ENCODE results near the gene KIR2DL3.
"Not testable (repeated sequence)": the region's sequence is repeated elsewhere in the genome, so short reads cannot be mapped to it uniquely, and the experiment has no call there.

The KIR2DL3 gene

DNA sequence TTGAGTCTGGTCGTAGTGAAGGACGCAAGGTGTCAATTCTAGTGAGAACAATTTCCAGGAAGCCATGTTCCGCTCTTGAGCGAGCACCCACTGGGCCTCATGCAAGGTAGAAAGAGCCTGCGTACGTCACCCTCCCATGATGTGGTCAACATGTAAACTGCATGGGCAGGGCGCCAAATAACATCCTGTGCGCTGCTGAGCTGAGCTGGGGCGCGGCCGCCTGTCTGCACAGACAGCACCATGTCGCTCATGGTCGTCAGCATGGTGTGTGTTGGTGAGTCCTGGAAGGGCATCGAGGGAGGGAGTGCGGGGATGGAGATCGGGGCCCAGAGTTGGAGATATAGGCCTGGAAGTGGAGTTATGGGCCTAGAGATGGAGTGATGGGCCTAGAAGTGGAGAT lies at the start of gene KIR2DL3:
TSS of gene KIR2DL3 (plus strand) at position 208 of the 400 bp plus-strand sequence. CDS start at position 241, 33 bp downstream.
- H3K27me3 ChIP-seq (ENCODE audit: insufficient read depth, insufficient read length); DNase-seq (ENCODE audit: low read depth, low spot score); H3K9ac ChIP-seq (ENCODE audit: insufficient read length, low read depth); H3K4me1 ChIP-seq (ENCODE audit: insufficient read depth, insufficient read length); H3K9me3 ChIP-seq (ENCODE audit: insufficient read depth, low read length); H3K36me3 ChIP-seq (ENCODE audit: insufficient read depth, insufficient read length, low read length); H3K4me3 ChIP-seq (ENCODE audit: insufficient read length, low read depth): not testable (repeated sequence)

DNA sequence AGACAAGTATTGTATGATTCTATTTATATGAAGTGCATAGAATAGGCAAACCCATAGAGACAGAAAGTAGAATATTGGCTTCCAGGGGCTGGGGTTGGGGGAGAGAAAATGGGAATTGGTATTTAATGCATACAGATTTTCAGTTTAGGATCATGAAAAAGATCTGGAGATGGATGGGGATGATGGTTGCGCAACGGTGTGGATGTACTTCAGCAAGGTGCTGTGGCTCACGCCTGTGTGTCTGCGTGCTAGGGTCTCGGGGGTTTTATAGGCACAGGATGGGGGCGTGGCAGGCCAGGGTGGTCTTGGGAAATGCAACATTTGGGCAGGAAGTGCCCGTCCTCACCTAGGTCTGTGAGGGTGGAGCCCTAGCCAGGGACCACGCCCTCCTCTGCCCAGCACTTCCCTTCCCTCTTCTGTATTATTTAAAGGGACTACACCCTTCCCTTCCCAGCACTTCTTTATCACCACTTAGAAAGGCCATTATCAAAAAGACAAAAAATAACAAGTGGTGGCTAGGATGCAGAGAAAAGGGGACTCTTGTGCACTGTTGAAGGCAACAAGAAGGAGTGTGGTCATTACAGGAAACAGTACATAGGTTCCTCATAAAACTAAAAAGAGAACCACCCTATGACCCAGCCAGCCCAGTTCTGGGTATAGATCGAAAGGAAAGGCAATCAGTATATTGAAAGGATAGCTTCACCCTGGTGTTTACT lies 46.6 kb upstream of the KIR2DL3 start:
- DNase-seq (ENCODE audit: low read depth, low spot score), result no peak
- Histone ChIP-seq H3K9me3 (ENCODE audit: insufficient read depth, low read length) (no peaks in the 10 kb centered on the region), H3K36me3 (ENCODE audit: insufficient read depth, insufficient read length, low read length) (no peaks in the 10 kb centered on the region), H3K4me3 (ENCODE audit: insufficient read length, low read depth) (no peak overlapping the region), H3K9ac (ENCODE audit: insufficient read length, low read depth) (no peak overlapping the region), H3K27me3 (ENCODE audit: insufficient read depth, insufficient read length) (peaks cover 42% of the 10 kb centered on the region), H3K4me1 (ENCODE audit: insufficient read depth, insufficient read length) (no peaks in the 10 kb centered on the region)
- TF ChIP-seq YY1 (IDR thresholded peaks at IDR 0.05; ENCODE audit: insufficient read depth, insufficient read length), result no peak
- no peak for TF ChIP-seq ZNF274 (IDR thresholded peaks at IDR 0.05; ENCODE audit: low read depth, low read length)
- TF ChIP-seq SUZ12 (IDR thresholded peaks at IDR 0.05; ENCODE audit: extremely low read depth, insufficient read depth, insufficient read length), result no peak

DNA sequence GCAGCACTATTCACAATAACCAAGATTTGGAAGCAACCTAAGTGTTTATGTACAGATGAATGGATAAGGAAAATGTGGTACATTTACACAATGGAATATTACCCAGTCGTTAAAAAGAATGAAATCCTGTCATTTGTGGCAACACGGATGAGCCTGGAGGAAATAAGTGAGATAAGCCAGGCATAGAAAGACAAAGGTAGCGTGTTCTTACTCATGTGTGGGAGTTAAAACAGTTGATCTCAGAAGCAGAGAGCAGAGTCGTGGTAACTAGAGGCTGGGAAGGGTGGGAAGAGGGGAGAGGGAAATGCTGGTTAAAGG lies 46.1 kb upstream of the KIR2DL3 start:
- Histone ChIP-seq H3K4me3 (ENCODE audit: insufficient read length, low read depth) (no peak overlapping the region), H3K9ac (ENCODE audit: insufficient read length, low read depth) (no peak overlapping the region), H3K27me3 (ENCODE audit: insufficient read depth, insufficient read length) (peaks cover 37% of the 10 kb centered on the region), H3K4me1 (ENCODE audit: insufficient read depth, insufficient read length) (no peaks in the 10 kb centered on the region), H3K36me3 (ENCODE audit: insufficient read depth, insufficient read length, low read length) (no peaks in the 10 kb centered on the region), H3K9me3 (ENCODE audit: insufficient read depth, low read length) (no peaks in the 10 kb centered on the region)
- no peak for TF ChIP-seq YY1 (IDR thresholded peaks at IDR 0.05; ENCODE audit: insufficient read depth, insufficient read length)
- TF ChIP-seq SUZ12 (IDR thresholded peaks at IDR 0.05; ENCODE audit: extremely low read depth, insufficient read depth, insufficient read length), result no peak
- no peak for TF ChIP-seq ZNF274 (IDR thresholded peaks at IDR 0.05; ENCODE audit: low read depth, low read length)
- DNase-seq (ENCODE audit: low read depth, low spot score), result no peak

DNA sequence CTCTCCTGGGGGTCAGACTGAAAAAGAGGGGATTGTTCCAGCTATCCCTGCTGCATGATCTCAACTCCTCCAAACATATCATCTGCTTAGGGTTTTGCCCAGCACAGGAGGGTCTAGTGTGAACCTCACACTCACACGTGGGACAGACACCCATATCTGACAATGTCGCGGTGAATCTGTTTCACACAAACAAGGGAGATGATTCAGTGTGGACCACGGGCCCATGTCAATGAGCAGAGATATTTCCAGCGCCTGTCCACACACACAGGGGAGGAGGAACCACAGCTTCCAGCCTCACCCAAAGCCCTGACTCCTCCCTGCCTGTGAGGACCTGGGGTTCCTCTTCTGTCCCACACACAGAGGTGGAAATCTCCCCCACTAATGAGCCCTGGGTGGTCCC lies 43.7 kb upstream of the KIR2DL3 start:
- H3K36me3 ChIP-seq (ENCODE audit: insufficient read depth, insufficient read length, low read length), result no peaks in the 10 kb centered on the region
- no peaks in the 10 kb centered on the region for H3K9me3 ChIP-seq (ENCODE audit: insufficient read depth, low read length)
- H3K9ac ChIP-seq (ENCODE audit: insufficient read length, low read depth), result no peak overlapping the region
- no peaks in the 10 kb centered on the region for H3K4me1 ChIP-seq (ENCODE audit: insufficient read depth, insufficient read length)
- DNase-seq (ENCODE audit: low read depth, low spot score), result no peak
- H3K27me3 ChIP-seq (ENCODE audit: insufficient read depth, insufficient read length), result peaks cover 24% of the 10 kb centered on the region
- no peak for TF ChIP-seq ZNF274 (IDR thresholded peaks at IDR 0.05; ENCODE audit: low read depth, low read length)
- no peak for TF ChIP-seq YY1 (IDR thresholded peaks at IDR 0.05; ENCODE audit: insufficient read depth, insufficient read length)
- no peak for TF ChIP-seq SUZ12 (IDR thresholded peaks at IDR 0.05; ENCODE audit: extremely low read depth, insufficient read depth, insufficient read length)
- H3K4me3 ChIP-seq (ENCODE audit: insufficient read length, low read depth), result no peak overlapping the region

DNA sequence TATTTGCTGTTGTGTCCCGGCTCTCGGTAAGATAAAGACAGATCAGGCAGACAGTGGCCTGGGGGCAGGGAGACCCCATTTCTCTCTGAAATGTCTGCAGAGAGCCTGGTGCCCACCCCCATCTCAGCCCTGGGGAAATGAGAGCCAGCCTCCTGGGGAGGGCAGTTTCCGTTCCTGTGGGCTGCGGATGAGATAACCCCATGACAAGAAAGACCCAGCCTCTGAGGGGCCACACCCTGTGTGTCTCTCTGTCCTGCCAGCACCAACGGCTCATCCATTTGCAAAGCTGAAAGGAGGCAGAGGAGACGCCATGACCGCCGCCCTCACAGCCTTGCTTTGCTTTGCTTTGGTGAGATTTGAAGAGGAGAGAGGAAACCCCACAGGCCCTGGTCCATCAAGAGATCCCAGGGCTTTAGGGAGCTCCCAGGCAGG lies 42.2 kb upstream of the KIR2DL3 start:
- H3K9ac ChIP-seq (ENCODE audit: insufficient read length, low read depth), result no peak overlapping the region
- no peaks in the 10 kb centered on the region for H3K9me3 ChIP-seq (ENCODE audit: insufficient read depth, low read length)
- TF ChIP-seq YY1 (IDR thresholded peaks at IDR 0.05; ENCODE audit: insufficient read depth, insufficient read length), result no peak
- no peaks in the 10 kb centered on the region for H3K4me1 ChIP-seq (ENCODE audit: insufficient read depth, insufficient read length)
- no peak for DNase-seq (ENCODE audit: low read depth, low spot score)
- H3K27me3 ChIP-seq (ENCODE audit: insufficient read depth, insufficient read length), result peaks cover 26% of the 10 kb centered on the region
- no peak overlapping the region for H3K4me3 ChIP-seq (ENCODE audit: insufficient read length, low read depth)
- H3K36me3 ChIP-seq (ENCODE audit: insufficient read depth, insufficient read length, low read length), result no peaks in the 10 kb centered on the region

DNA sequence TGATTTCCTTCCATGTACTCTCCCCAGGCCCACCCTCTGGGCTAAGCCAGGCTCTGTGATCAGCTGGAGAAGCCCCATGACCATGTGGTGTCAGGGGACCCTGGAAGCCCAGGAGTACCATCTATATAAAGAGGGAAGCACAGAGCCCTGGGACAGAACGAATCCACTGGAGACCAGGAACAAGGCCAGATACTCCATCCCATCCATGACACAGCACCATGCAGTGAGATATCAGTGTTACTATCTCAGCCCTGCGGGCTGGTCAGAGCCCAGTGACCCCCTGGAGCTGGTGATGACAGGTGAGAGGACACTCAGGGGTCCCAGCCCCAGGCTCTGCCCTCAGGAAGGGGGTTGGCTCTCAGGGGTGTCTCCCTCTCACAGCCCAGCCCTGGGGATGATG lies 41.5 kb upstream of the KIR2DL3 start:
- H3K27me3 ChIP-seq (ENCODE audit: insufficient read depth, insufficient read length), result peaks cover 26% of the 10 kb centered on the region
- no peak for TF ChIP-seq YY1 (IDR thresholded peaks at IDR 0.05; ENCODE audit: insufficient read depth, insufficient read length)
- no peak for TF ChIP-seq ZNF274 (IDR thresholded peaks at IDR 0.05; ENCODE audit: low read depth, low read length)
- TF ChIP-seq SUZ12 (IDR thresholded peaks at IDR 0.05; ENCODE audit: extremely low read depth, insufficient read depth, insufficient read length), result no peak
- H3K9me3 ChIP-seq (ENCODE audit: insufficient read depth, low read length), result no peaks in the 10 kb centered on the region
- H3K36me3 ChIP-seq (ENCODE audit: insufficient read depth, insufficient read length, low read length), result no peaks in the 10 kb centered on the region
- no peak overlapping the region for H3K4me3 ChIP-seq (ENCODE audit: insufficient read length, low read depth)
- DNase-seq (ENCODE audit: low read depth, low spot score), result no peak
- no peak overlapping the region for H3K9ac ChIP-seq (ENCODE audit: insufficient read length, low read depth)
- no peaks in the 10 kb centered on the region for H3K4me1 ChIP-seq (ENCODE audit: insufficient read depth, insufficient read length)

DNA sequence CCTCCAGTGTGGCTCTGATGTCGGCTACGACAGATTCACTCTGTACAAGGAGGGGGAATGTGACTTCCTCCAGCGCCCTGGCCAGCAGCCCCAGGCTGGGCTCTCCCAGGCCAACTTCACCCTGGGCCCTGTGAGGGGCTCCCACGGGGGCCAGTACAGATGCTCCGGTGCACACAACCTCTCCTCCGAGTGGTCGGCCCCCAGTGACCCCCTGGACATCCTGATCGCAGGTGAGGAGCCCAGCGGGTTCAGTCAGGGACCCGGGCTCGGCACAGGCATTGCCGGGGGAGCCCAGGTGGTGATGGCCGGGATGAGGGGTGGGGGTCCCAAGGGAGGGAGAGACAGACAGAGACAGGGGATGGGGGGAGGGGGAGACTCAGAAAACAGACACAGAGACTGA lies 40.6 kb upstream of the KIR2DL3 start:
- H3K4me1 ChIP-seq (ENCODE audit: insufficient read depth, insufficient read length); H3K9me3 ChIP-seq (ENCODE audit: insufficient read depth, low read length); H3K9ac ChIP-seq (ENCODE audit: insufficient read length, low read depth); H3K4me3 ChIP-seq (ENCODE audit: insufficient read length, low read depth); DNase-seq (ENCODE audit: low read depth, low spot score); H3K36me3 ChIP-seq (ENCODE audit: insufficient read depth, insufficient read length, low read length): not testable (repeated sequence)
- H3K27me3 ChIP-seq (ENCODE audit: insufficient read depth, insufficient read length), result peaks cover 20% of the 10 kb centered on the region

DNA sequence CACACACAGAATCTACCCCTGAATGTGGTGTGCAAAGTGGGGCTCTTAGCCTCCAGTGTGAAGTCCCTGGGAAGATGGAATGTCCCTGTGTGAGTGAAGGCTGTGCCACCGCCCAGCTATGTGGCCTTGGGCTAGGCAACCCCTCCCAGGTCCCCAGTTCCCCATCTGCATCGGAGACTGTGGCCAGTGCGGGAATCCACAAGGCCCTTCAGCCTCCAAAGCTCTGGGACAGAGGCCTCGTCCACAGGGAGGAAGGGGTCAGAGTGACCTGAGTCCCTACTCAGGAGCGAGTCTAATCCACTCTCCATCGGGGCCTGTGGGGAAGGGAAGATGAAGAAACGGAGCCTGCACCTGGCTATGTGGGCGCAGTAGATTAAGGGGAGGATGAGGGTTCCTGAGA lies 33.4 kb upstream of the KIR2DL3 start:
- peaks cover 14% of the 10 kb centered on the region for H3K27me3 ChIP-seq (ENCODE audit: insufficient read depth, insufficient read length)

More for the DNA sequence above, 33.4 kb upstream of the KIR2DL3 start:
- no peaks in the 10 kb centered on the region for H3K4me1 ChIP-seq (ENCODE audit: insufficient read depth, insufficient read length)
- peaks cover 30% of the 10 kb centered on the region; the same call in 1 of the 2 replicates for H3K9me3 ChIP-seq (ENCODE audit: insufficient read depth, low read length)
- no peak overlapping the region for H3K9ac ChIP-seq (ENCODE audit: insufficient read length, low read depth)
- no peaks in the 10 kb centered on the region for H3K36me3 ChIP-seq (ENCODE audit: insufficient read depth, insufficient read length, low read length)
- no peak for DNase-seq (ENCODE audit: low read depth, low spot score)
- TF ChIP-seq YY1 (IDR thresholded peaks at IDR 0.05; ENCODE audit: insufficient read depth, insufficient read length), result no peak
- no peak for TF ChIP-seq ZNF274 (IDR thresholded peaks at IDR 0.05; ENCODE audit: low read depth, low read length)
- TF ChIP-seq SUZ12 (IDR thresholded peaks at IDR 0.05; ENCODE audit: extremely low read depth, insufficient read depth, insufficient read length), result no peak
- no peak overlapping the region for H3K4me3 ChIP-seq (ENCODE audit: insufficient read length, low read depth)
